GM10266 (cell line): ENCODE data around the gene COL21A1.

ENCODE experiments used
- DNase-seq: peaks from one replicate; pipeline ENCODE4 v3.0.0; 2012; ENCODE audit errors: extremely low spot score
- CTCF ChIP-seq: IDR thresholded peaks from 2 replicates; pipeline ENCODE4 v1.5.1; 2012; ENCODE audit warnings: mild to moderate bottlenecking, low read depth; ENCODE audit not compliant: control insufficient read depth, insufficient read depth; ENCODE audit errors: missing control alignments

COL21A1 gene

GRCh38 chr6:56160489-56160888 lies 86.9 kb downstream of the COL21A1 start:
- no peak for DNase-seq
- no peak for TF ChIP-seq CTCF

DNA sequence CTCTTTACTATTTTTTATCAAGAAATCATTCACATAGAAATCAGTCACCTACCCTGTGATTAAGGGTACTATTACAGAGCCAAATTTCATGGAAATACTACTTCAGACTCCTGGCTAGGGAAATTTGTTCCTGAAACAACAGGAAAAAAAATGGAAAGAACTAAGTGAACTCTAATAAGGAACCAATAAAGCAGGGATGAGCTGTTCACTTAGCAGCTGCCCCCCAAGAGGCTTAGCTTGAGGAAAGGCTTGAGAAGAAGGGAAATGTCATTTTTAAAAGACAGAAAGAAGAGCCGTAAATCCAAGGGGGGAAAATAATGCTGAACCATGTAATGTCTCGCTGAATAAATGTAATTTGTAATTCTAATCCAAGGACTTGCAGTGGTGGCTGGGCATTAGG lies 88.8 kb downstream of the COL21A1 start:
- DNase-seq: no peak
- TF ChIP-seq CTCF: no peak

DNA sequence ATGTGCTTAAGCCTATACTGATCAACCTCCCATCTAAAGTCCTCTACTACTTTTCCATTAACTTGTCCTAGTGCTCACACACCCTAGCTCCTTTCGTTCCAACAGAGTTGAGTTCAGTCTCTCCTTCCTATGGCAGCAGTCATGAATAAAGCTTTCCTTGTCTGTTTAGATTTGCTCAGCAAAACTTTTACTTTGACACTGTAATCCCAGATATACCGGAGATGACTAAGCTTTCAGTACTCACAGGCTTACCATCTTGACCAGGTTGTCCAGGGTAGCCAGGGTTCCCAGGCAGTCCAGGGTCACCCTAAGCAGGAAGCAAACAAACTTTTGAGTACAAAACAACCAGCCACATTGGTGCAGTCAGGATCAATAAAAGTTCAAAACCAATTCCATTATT lies 90.7 kb downstream of the COL21A1 start:
- DNase-seq: no peak

GRCh38 chr6:56155634-56156141 lies 91.7 kb downstream of the COL21A1 start:
- DNase-seq: no peak
- no peak for TF ChIP-seq CTCF

More for the DNA sequence above, 90.7 kb downstream of the COL21A1 start:
- no peak for TF ChIP-seq CTCF

DNA sequence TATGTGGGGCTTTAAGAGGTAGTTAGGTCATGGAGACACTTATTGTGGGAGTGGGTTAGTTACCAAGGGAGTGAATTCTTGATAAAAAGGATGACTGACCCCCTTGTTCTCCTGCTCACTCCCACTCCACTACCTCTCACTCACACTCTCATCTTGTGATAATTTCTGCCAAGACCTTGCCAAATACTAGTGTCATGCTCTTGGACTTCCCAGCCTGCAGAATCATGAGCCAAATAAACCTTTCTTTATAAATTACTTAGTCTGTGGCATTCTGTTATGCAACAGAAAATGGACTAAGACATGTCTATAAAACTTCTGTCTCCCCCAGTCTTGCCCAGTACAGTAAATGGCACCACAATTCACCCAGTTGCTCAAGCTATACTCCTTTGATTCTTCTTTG lies 93.3 kb downstream of the COL21A1 start:
- TF ChIP-seq CTCF: no peak
- DNase-seq: no peak

GRCh38 chr6:56152611-56153010 lies 94.8 kb downstream of the COL21A1 start:
- no peak for TF ChIP-seq CTCF

DNA sequence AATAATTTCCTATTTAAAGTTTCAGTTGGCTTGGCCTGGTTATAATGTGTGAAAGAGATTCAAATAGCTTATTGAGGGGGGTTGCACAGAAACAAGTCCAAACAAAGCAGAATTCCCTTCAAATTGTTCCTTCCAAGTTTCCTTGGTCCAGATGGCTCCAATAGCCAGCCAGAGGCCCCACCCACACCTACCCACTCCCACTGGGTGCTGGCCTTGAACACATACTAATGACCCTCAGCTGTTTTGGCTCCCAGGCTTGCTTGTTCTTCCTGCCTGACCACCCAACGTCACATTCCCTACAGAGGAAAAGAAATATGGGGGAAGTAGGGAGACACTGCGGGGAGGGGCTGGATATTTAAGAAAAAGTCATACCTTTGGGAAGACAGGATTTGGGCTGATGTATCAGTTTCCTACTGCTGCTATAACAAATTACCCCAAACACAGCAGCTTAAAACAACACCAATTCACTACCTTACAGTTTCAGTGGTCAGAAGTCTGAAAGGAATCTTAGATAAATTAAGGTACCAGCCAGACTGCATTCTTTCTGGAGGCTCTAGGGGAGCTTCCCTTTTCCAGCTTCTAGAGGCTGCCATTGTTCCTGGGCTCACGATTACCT lies 95.7 kb downstream of the COL21A1 start:
- TF ChIP-seq CTCF: no peak
- no peak for DNase-seq

More at GRCh38 chr6:56152611-56153010, 94.8 kb downstream of the COL21A1 start:
- DNase-seq: no peak
